PC-3 (cell line): Measurements from ENCODE around the gene SNRNP200. TPM values are rescaled to one million over a fixed set of nuclear protein-coding genes. Genes with fewer than 3 reads are reported as not detected.

Experiments used
- ATAC-seq: fragments of 200-7000 bp; cut with Tn5 transposase; 2 replicates; pipeline ENCODE4 v1.9.1; 2020; ENCODE audit warnings: mild to moderate bottlenecking, moderate library complexity
- BruUV-seq: library from RNA; stranded (reverse); fragments of 400-500 nt; replicated peaks from 2 replicates; lab custom pipeline; 2021; lab: Mats Ljungman, UMichigan
- CTCF ChIA-PET: fragments of 300-600 bp; sonication (Branson Sonifier 250); formaldehyde crosslinking; loops from one replicate; lab custom pipeline; 2022; ENCODE audit warnings: antibody characterized with exemption; lab: Charles Lee
- POLR2A ChIA-PET: fragments of 300-600 bp; sonication (Branson Sonifier 250); formaldehyde crosslinking; loops from one replicate; lab custom pipeline; 2022; ENCODE audit warnings: antibody characterized with exemption; ENCODE audit not compliant: unreplicated experiment; lab: Charles Lee
- DNase-seq: peaks from one replicate; pipeline ENCODE4 v3.0.0-alpha.2; 2015
- H2AFZ ChIP-seq: fragments of 300-600 bp; sonication (generic); 2 replicates; pipeline ENCODE4 v1.6.0; 2016; ENCODE audit warnings: antibody characterized with exemption, low read length
- H3F3A ChIP-seq: fragments of 300-600 bp; sonication (generic); one replicate; pipeline ENCODE4 v1.6.0; 2017; ENCODE audit warnings: antibody characterized with exemption, low read length, control low read depth, mild to moderate bottlenecking; ENCODE audit not compliant: unreplicated experiment
- H3K27ac ChIP-seq: fragments of 300-600 bp; sonication (generic); 2 replicates; pipeline ENCODE4 v1.5.1; 2016; ENCODE audit warnings: mild to moderate bottlenecking, low read length
- H3K27me3 ChIP-seq: fragments of 300-600 bp; sonication (generic); 2 replicates; pipeline ENCODE4 v1.6.1; 2016; ENCODE audit warnings: low read length, mixed read lengths
- H3K36me3 ChIP-seq: fragments of 300-600 bp; sonication (generic); 2 replicates; pipeline ENCODE4 v1.6.1; 2016; ENCODE audit warnings: low read depth, mixed run types, low read length, mixed read lengths
- H3K4me1 ChIP-seq: fragments of 300-600 bp; sonication (generic); 2 replicates; pipeline ENCODE4 v1.5.1; 2016; ENCODE audit warnings: low read length; ENCODE audit not compliant: insufficient read depth
- H3K4me2 ChIP-seq: fragments of 300-600 bp; sonication (generic); 2 replicates; pipeline ENCODE4 v1.6.0; 2016; ENCODE audit warnings: low read length
- H3K4me3 ChIP-seq: fragments of 300-600 bp; sonication (generic); 2 replicates; pipeline ENCODE4 v1.5.1; 2016; ENCODE audit warnings: mild to moderate bottlenecking, low read length, mixed read lengths
- H3K79me2 ChIP-seq: fragments of 300-600 bp; sonication (generic); 2 replicates; pipeline ENCODE4 v1.6.1; 2017; ENCODE audit warnings: low read length, mixed read lengths
- H3K9ac ChIP-seq: fragments of 300-600 bp; sonication (generic); 2 replicates; pipeline ENCODE4 v1.6.0; 2016; ENCODE audit warnings: mild to moderate bottlenecking, low read length
- H3K9me2 ChIP-seq: fragments of 300-600 bp; sonication (generic); replicated peaks from 2 replicates; pipeline ENCODE4 v1.6.1; 2016; ENCODE audit warnings: mixed run types, low read length, mixed read lengths
- H3K9me3 ChIP-seq: fragments of 300-600 bp; sonication (generic); 2 replicates; pipeline ENCODE4 v1.6.1; 2016; ENCODE audit warnings: low read length, mixed read lengths
- H4K20me1 ChIP-seq: fragments of 300-600 bp; sonication (generic); 2 replicates; pipeline ENCODE4 v1.6.1; 2016; ENCODE audit warnings: low read length, mixed read lengths
- CTCF ChIP-seq: fragments of 300-600 bp; sonication (generic); conservative IDR thresholded peaks from 2 replicates; pipeline ENCODE4 v1.5.1; 2017; ENCODE audit warnings: antibody characterized with exemption, low read depth, mild to moderate bottlenecking, low read length
- EZH2 ChIP-seq: fragments of 300-600 bp; sonication (generic); IDR thresholded peaks from one replicate; pipeline ENCODE4 v1.6.1; 2017; ENCODE audit warnings: antibody characterized with exemption, mild to moderate bottlenecking, low read length; ENCODE audit not compliant: unreplicated experiment
- EZH2phosphoT487 ChIP-seq: fragments of 300-600 bp; sonication (generic); IDR thresholded peaks from 2 replicates; pipeline ENCODE4 v1.6.1; 2018; ENCODE audit warnings: mild to moderate bottlenecking, antibody characterized with exemption, low read length, borderline replicate concordance
- intact Hi-C: fragments of 100-400 bp; cut with micrococcal nuclease; formaldehyde crosslinking; loops from 2 replicates; pipeline ENCODE4 v1.9.0; 2023
- total RNA-seq: library from RNA; depleted of rRNA; stranded (reverse); fragments of >200 nt; gene quantifications from 2 replicates; pipeline ENCODE4 v1.2.3, GENCODE V29; 2014

SNRNP200 gene
- total RNA-seq, 1 experiment from 2014 or later = 77.8 TPM

DNA sequence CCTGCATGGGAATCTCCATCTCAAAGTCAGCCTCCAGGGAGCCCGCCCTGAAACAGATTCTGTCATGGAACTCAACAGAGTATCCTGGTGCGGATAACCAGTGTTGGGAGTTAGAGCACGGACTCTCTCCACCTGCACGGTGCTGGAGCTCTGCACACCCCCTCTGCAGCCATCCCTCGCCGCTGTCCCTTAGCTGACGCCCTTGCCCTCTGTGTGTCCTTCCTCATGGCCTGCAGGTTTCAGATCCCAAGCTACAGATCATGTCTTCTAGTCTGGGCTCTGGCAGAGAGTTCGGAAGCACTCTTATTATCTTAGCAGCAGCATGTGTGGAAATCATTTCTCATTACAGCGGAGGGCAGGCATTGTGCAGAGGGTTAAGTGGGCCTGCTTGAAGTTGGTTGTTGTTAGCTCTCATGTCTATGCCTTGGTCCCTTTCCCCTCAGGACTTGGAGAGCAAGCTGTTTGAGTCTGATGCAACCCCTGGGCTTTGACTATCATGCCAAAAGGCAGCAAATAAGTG lies 65.5 kb downstream of the SNRNP200 start:
- no peak overlapping the region for H3K27ac ChIP-seq
- intact Hi-C loops = no loop called here
- no peaks in the 10 kb centered on the region for H3K36me3 ChIP-seq
- no peaks in the 10 kb centered on the region for H3K79me2 ChIP-seq
- H3F3A ChIP-seq = no peaks in the 10 kb centered on the region
- ChIA-PET CTCF (no interaction called here), POLR2A (no interaction called here)
- no peaks in the 10 kb centered on the region for H3K9me2 ChIP-seq
- no peaks in the 10 kb centered on the region for H4K20me1 ChIP-seq
- H3K4me3 ChIP-seq = no peak overlapping the region
- no peak overlapping the region for H3K4me2 ChIP-seq
- no peak overlapping the region for H2AFZ ChIP-seq
- ATAC-seq = no peak
- no peak for TF ChIP-seq CTCF
- TF ChIP-seq EZH2phosphoT487 = no peak
- TF ChIP-seq EZH2 = no peak
- H3K9ac ChIP-seq = no peak overlapping the region
- no peak for DNase-seq
- peaks cover 8% of the 10 kb centered on the region; the same call in 1 of the 2 replicates for H3K4me1 ChIP-seq
- no peaks in the 10 kb centered on the region for H3K27me3 ChIP-seq
- no peaks in the 10 kb centered on the region for H3K9me3 ChIP-seq
- no TSS peak for BruUV-seq

- Histone ChIP-seq H3F3A (no peaks in the 10 kb centered on the region), H3K4me3 (no peak overlapping the region), H3K79me2 (no peaks in the 10 kb centered on the region), H3K9me3 (no peaks in the 10 kb centered on the region), H3K4me2 (no peak overlapping the region), H3K4me1 (peaks cover 8% of the 10 kb centered on the region; the same call in 1 of the 2 replicates), H3K9me2 (no peaks in the 10 kb centered on the region), H3K9ac (no peak overlapping the region), H4K20me1 (no peaks in the 10 kb centered on the region), H3K36me3 (no peaks in the 10 kb centered on the region), H3K27ac (no peak overlapping the region), H2AFZ (no peak overlapping the region), H3K27me3 (no peaks in the 10 kb centered on the region)
- no peak for ATAC-seq
- intact Hi-C loops = no loop called here
- no peak for DNase-seq
- TF ChIP-seq CTCF (no peak), EZH2phosphoT487 (no peak), EZH2 (no peak)
- POLR2A ChIA-PET = no interaction called here
- CTCF ChIA-PET = no interaction called here
- no TSS peak for BruUV-seq
Observed at GRCh38 chr2:96239091-96239490, 66.3 kb downstream of the SNRNP200 start.

DNA sequence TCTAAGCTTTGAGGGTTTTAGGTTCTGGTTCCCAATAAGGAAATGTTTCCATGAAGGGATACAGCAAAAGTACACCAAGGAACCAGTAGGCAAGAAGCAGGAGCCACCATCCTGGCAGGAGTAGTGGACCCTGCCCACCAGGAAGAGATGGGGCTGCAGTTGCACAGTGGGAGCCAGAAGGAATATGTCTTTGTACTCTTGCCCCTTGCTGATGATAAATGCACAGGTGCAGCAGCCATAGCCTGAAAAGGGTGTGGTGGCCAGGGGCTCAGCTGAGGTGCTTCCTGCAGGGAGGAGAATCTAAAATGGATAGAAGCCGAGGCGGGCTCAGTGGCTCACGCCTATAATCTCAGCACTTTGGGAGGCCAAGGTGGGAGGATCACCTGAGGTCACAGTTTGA lies 67.1 kb downstream of the SNRNP200 start:
- POLR2A ChIA-PET = no interaction called here
- CTCF ChIA-PET = no interaction called here
- intact Hi-C loops = no loop called here
- Histone ChIP-seq H3K9me3 (no peaks in the 10 kb centered on the region), H3K4me2 (no peak overlapping the region), H3K36me3 (no peaks in the 10 kb centered on the region), H3K4me1 (peaks cover 8% of the 10 kb centered on the region; the same call in 1 of the 2 replicates), H3K4me3 (no peak overlapping the region), H3K9ac (no peak overlapping the region), H3K27me3 (no peaks in the 10 kb centered on the region), H2AFZ (no peak overlapping the region), H3K27ac (no peak overlapping the region), H3K9me2 (no peaks in the 10 kb centered on the region), H4K20me1 (no peaks in the 10 kb centered on the region), H3K79me2 (no peaks in the 10 kb centered on the region), H3F3A (no peaks in the 10 kb centered on the region)
- no peak for DNase-seq
- no TSS peak for BruUV-seq
- ATAC-seq = no peak
- TF ChIP-seq EZH2phosphoT487 (no peak), EZH2 (no peak), CTCF (no peak)
